Lower lobe of right lung (tissue), 2 donors: ENCODE measurements around the gene KLHDC8B. TPM values are rescaled to one million over a fixed set of nuclear protein-coding genes. Genes with fewer than 3 reads are reported as not detected.
A peak's percentile ranks its signal among the peaks of the same experiment; 100 is the strongest.

Experiments used
- ATAC-seq, 2 donors: fragments of 200-7000 bp; cut with Tn5 transposase; one replicate each; pipeline ENCODE4 v1.9.1; 2020 to 2022; ENCODE audit warnings: mild to moderate bottlenecking in 2 of 2, moderate library complexity in 2 of 2
- DNase-seq: peaks from one replicate; pipeline ENCODE4 v3.0.0-alpha.2; 2020
- H3K27ac ChIP-seq: fragments of 200-600 bp; one replicate; pipeline ENCODE4 v1.8.0; 2022
- H3K27me3 ChIP-seq: fragments of 200-600 bp; one replicate; pipeline ENCODE4 v1.8.0; 2022; ENCODE audit warnings: low read depth
- H3K36me3 ChIP-seq: fragments of 200-600 bp; one replicate; pipeline ENCODE4 v1.8.0; 2022; ENCODE audit warnings: mild to moderate bottlenecking
- H3K4me1 ChIP-seq: fragments of 200-600 bp; one replicate; pipeline ENCODE4 v1.8.0; 2022
- H3K4me3 ChIP-seq: fragments of 200-600 bp; one replicate; pipeline ENCODE4 v1.8.0; 2022; ENCODE audit warnings: mild to moderate bottlenecking
- H3K9me3 ChIP-seq: fragments of 200-600 bp; one replicate; pipeline ENCODE4 v1.8.0; 2022
- intact Hi-C: fragments of 100-400 bp; cut with DNase I; formaldehyde crosslinking; loops from one replicate; pipeline ENCODE4 v1.11.0; 2022
- total RNA-seq: library from RNA; stranded (reverse); fragmentation: NEBNext Ultra II Directional; extraction: Animal tissue kit (Norgen Biotek cat#: 25700); gene quantifications from one replicate; pipeline ENCODE4 v1.2.1, GENCODE V29; 2021
- TF ChIP-seq, protein P1 (sequence below): fragments of 200-600 bp; IDR thresholded peaks from one replicate; pipeline ENCODE4 v1.8.0; 2022; ENCODE audit warnings: antibody characterized with exemption, mild to moderate bottlenecking
- donor health status: DM: no; HTN: yes; CAD: no; lungs with severe emphysema.

KLHDC8B gene
- total RNA-seq, 1 donor from 2014 or later: 34.8 TPM

DNA sequence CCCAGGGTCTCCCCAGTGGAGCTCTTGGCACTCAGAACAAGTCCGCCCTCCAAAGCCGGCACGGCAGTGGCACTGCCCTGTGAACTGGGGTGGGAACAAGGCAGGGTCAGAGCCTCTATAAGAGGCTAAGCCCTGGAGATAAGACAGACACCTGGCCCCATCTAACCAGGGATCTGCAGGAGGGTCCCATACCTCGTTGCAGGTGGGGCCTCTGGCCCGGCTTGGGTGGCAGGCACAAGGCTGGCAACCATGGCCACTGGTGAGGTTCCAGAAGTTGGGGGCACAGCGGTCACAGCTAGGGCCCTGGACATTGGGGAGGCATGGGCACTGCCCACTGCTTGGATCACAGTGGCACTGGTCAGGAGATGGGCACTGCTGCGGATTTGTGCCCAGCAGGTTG lies 47.2 kb upstream of the KLHDC8B start:
- DNase-seq (no peak), ATAC-seq (no peak)
- H3K27me3 ChIP-seq: no peaks in the 10 kb centered on the region
- H3K4me1 ChIP-seq: peaks cover 11% of the 10 kb centered on the region
- intact Hi-C loops: no loop called here
- H3K36me3 ChIP-seq: peaks cover 83% of the 10 kb centered on the region
- H3K27ac ChIP-seq: no peak overlapping the region
- no peak overlapping the region for H3K4me3 ChIP-seq
- H3K9me3 ChIP-seq: no peaks in the 10 kb centered on the region
- TF ChIP-seq, protein P1, sequence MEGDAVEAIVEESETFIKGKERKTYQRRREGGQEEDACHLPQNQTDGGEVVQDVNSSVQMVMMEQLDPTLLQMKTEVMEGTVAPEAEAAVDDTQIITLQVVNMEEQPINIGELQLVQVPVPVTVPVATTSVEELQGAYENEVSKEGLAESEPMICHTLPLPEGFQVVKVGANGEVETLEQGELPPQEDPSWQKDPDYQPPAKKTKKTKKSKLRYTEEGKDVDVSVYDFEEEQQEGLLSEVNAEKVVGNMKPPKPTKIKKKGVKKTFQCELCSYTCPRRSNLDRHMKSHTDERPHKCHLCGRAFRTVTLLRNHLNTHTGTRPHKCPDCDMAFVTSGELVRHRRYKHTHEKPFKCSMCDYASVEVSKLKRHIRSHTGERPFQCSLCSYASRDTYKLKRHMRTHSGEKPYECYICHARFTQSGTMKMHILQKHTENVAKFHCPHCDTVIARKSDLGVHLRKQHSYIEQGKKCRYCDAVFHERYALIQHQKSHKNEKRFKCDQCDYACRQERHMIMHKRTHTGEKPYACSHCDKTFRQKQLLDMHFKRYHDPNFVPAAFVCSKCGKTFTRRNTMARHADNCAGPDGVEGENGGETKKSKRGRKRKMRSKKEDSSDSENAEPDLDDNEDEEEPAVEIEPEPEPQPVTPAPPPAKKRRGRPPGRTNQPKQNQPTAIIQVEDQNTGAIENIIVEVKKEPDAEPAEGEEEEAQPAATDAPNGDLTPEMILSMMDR: no peak

DNA sequence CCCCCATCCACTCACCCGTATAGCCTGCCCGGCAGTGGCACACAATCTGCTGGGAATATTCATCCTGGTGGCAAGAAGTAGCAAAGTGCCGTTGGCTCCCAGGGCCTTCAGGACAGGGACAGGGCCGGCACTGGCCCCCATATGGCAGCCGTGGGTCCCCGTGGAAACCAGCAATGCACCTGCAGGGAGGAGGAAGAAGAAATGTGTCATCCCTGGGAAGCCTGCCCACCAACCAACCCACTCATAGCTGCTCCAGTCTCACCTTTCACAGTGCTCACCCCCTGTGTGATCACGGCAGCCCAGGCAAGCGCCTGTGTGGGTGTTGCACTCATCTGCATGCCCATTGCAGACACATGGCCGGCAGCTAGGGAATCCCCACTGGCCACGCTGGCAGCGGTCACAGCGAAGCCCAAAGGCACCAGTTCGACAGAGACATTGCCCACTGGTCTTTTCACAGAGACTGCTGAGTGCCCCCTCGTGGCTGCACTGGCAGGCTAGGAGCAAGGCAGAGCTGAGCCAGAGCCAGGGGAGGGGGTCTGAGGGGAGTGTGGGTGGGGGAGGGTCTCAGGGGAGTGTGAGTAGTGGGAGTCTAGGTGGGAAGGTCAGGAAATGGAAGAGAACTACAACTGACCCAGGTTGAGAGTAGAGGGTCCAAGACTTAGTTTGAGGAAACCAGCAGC lies 46.3 kb upstream of the KLHDC8B start:
- Histone ChIP-seq H3K9me3 (no peaks in the 10 kb centered on the region), H3K4me3 (no peak overlapping the region), H3K4me1 (peaks cover 4% of the 10 kb centered on the region), H3K27me3 (no peaks in the 10 kb centered on the region), H3K27ac (no peak overlapping the region), H3K36me3 (peaks cover 91% of the 10 kb centered on the region)
- TF ChIP-seq, protein P1: no peak
- DNase-seq (no peak), ATAC-seq (no peak)
- intact Hi-C loops: no loop called here

DNA sequence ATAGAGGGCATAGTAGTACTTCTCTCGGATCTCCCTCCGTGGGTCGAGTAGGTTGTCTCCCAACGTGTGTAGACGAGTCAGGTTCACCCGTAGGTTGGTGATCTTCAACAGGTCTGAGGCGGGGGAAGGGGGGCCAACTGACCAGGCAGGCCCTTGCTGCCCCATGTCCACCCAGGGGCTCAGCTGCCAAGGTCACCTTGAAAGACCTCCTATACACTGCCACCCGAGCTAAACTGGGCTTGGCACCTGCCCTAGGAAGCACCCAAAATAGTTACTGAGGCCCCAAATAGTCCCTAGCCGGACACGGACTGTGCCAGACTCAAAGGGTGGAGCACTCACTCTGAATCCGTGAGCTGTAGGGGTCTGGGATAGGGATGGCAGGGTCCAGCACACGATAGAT lies 40.4 kb upstream of the KLHDC8B start:
- no peak for ATAC-seq

DNA sequence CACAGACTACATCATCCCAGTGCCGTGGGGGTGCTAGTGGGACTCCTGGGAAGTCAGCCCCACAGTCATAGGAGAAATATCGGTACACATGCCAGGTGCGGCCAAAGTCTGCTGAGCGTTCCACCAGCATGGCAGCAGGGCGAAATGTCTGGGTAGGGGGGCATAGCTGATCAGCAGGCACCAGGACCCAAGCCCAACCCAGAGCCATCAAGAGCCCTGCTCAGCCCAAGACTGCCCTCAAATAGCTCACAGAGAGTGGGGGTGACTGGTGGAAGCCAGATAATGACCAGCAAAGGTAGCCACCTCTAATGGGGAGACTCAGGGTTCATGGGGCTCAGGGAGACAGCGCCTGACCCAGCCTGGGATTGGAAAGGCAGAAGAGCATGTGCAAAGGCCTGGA lies 39.8 kb upstream of the KLHDC8B start:
- Histone ChIP-seq H3K9me3 (no peaks in the 10 kb centered on the region), H3K4me3 (peak overlapping the region; percentile 76), H3K36me3 (peaks cover 44% of the 10 kb centered on the region), H3K4me1 (peaks cover 32% of the 10 kb centered on the region), H3K27ac (peak overlapping the region; percentile 90), H3K27me3 (no peaks in the 10 kb centered on the region)
- ATAC-seq: no peak
- TF ChIP-seq, protein P1: no peak
- intact Hi-C loops: no loop called here
- no peak for DNase-seq

More for the DNA sequence above, 40.4 kb upstream of the KLHDC8B start:
- Histone ChIP-seq H3K4me1 (peaks cover 32% of the 10 kb centered on the region), H3K4me3 (no peak overlapping the region), H3K27me3 (no peaks in the 10 kb centered on the region), H3K27ac (peak overlapping the region; percentile 90), H3K9me3 (no peaks in the 10 kb centered on the region), H3K36me3 (peaks cover 49% of the 10 kb centered on the region)
- intact Hi-C loops: no loop called here
- no peak for DNase-seq
- TF ChIP-seq, protein P1: no peak

DNA sequence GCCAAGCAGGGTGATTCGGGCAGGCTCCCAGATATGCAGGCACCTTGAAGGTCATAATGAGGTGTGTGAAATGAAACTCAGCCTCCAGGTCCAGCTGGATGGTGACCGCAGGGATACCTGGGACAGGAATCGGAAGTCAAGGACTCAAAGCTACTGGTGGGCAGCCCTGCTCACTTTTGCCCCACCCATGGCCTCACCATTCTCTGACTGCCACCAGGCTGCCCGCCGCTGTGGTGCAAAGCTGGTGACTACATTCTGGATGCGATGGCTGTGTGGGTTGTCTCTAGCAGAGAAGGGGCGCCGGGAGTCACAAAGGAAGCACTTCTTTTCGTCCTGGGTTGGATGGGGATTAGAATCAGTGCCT lies 39.3 kb upstream of the KLHDC8B start:
- Histone ChIP-seq H3K9me3 (no peaks in the 10 kb centered on the region), H3K4me3 (peak overlapping the region; percentile 76), H3K4me1 (peaks cover 32% of the 10 kb centered on the region), H3K36me3 (peaks cover 39% of the 10 kb centered on the region), H3K27ac (peak overlapping the region; percentile 90), H3K27me3 (no peaks in the 10 kb centered on the region)
- DNase-seq (no peak), ATAC-seq (no peak)
- TF ChIP-seq, protein P1: no peak
- intact Hi-C loops: no loop called here
